HUES6 (cell line): ENCODE measurements around the gene SEPTIN12.

ENCODE experiments used
- H3K27ac ChIP-seq: 2 replicates; pipeline ENCODE4 v1.7.0; 2013; ENCODE audit warnings: low read depth, mild to moderate bottlenecking, low read length, inconsistent platforms
- H3K27me3 ChIP-seq: 2 replicates; pipeline ENCODE4 v1.6.1; 2013; ENCODE audit warnings: low read length; ENCODE audit not compliant: control insufficient read depth, insufficient read depth
- H3K36me3 ChIP-seq: 2 replicates; pipeline ENCODE4 v1.6.1; 2013; ENCODE audit warnings: low read length; ENCODE audit not compliant: control insufficient read depth, insufficient read depth
- H3K4me1 ChIP-seq: 2 replicates; pipeline ENCODE4 v1.6.1; 2013; ENCODE audit warnings: low read length; ENCODE audit not compliant: control insufficient read depth, insufficient read depth
- H3K4me3 ChIP-seq: 2 replicates; pipeline ENCODE4 v1.5.1; 2013; ENCODE audit warnings: low read depth, low read length
- H3K9ac ChIP-seq: one replicate; pipeline ENCODE4 v1.6.1; 2013; ENCODE audit warnings: mild to moderate bottlenecking, low read length
- H3K9me3 ChIP-seq: 2 replicates; pipeline ENCODE4 v1.6.1; 2013; ENCODE audit warnings: low read depth, low read length; ENCODE audit not compliant: control insufficient read depth, insufficient read depth

The SEPTIN12 gene

GRCh38 chr16:4734730-4735535, 53.2 kb downstream of the SEPTIN12 start:
- Histone ChIP-seq H3K36me3 (peaks cover 13% of the 10 kb centered on the region), H3K27ac (peak overlapping the region; percentile 58; the same call in 1 of the 2 replicates), H3K4me1 (peaks cover 4% of the 10 kb centered on the region; the same call in 1 of the 2 replicates), H3K4me3 (peak overlapping the region; percentile 92), H3K9me3 (no peaks in the 10 kb centered on the region), H3K9ac (peak overlapping the region; percentile 75), H3K27me3 (0 out of 2 replicates have a peak, but pooled peaks cover 4% of the 10 kb centered on the region)

- peak within 1 kb of the TSS; percentile 92 for H3K4me3 ChIP-seq
These were observed 53.9 kb downstream of the SEPTIN12 start, which contains the start of the genes ANKS3 and DNAAF8 for GRCh38 chr16:4734063-4734729. TSS of gene ANKS3 (minus strand) at chr16:4734271. CDS start at chr16:4730149, 4,122 bp downstream. TSS of gene DNAAF8 (plus strand) at chr16:4734537. CDS start at chr16:4736515, 1,978 bp downstream.

DNA sequence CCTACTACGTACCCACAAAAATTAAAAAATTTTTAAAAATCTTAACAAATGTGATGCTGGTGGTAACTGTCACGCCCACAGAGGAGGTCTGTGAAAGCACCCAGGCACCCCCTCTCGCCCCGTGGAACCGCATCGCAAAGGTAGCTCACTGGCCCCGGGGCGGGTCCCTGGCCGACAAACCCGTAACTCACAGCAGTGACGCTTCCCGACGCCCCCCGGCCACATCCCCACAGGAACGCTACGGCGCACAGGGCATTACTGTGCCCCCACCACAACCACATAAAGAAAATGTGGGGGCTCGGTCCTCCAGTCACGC, 54.4 kb downstream of the SEPTIN12 start:
- Histone ChIP-seq H3K27ac (peak overlapping the region; percentile 49; the same call in 1 of the 2 replicates), H3K4me3 (peak overlapping the region; percentile 92), H3K36me3 (peaks cover 23% of the 10 kb centered on the region), H3K4me1 (peaks cover 4% of the 10 kb centered on the region; the same call in 1 of the 2 replicates), H3K9ac (peak overlapping the region; percentile 90), H3K27me3 (0 out of 2 replicates have a peak, but pooled peaks cover 4% of the 10 kb centered on the region), H3K9me3 (no peaks in the 10 kb centered on the region)

More at GRCh38 chr16:4734063-4734729, 53.9 kb downstream of the SEPTIN12 start, which contains the start of the genes ANKS3 and DNAAF8:
- peak within 1 kb of the TSS; percentile 90 for H3K9ac ChIP-seq
- H3K9me3 ChIP-seq = no peaks in the 10 kb centered on the region
- H3K36me3 ChIP-seq = peaks cover 19% of the 10 kb centered on the region
- peak within 1 kb of the TSS; percentile 58; the same call in 1 of the 2 replicates for H3K27ac ChIP-seq
- peaks cover 4% of the 10 kb centered on the region; the same call in 1 of the 2 replicates for H3K4me1 ChIP-seq
- 0 out of 2 replicates have a peak, but pooled peaks cover 4% of the 10 kb centered on the region for H3K27me3 ChIP-seq

DNA sequence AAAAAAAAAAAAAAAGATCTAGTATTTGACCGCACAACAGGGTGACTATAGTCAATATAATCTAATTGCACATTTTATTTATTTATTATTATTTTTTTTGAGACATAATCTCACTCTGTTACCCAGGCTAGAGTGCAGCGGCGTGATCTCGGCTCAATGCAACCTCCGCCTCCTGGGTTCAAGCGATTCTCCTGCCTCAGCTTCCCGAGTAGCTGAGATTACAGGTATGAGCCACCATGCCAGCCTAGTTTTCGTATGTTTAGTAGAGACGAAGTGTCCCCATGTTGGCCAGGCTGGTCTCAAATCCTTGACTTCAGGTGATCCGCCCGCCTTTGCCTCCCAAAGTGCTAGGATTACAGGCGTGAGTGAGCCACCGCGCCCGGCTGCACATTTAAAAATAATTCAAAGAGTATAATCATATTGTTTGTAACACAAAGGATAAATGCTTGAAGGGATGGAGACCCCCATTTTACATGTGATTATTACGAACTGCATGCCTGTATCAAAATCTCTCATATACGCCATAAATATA, 54.9 kb downstream of the SEPTIN12 start:
- Histone ChIP-seq H3K27me3 (0 out of 2 replicates have a peak, but pooled peaks cover 4% of the 10 kb centered on the region), H3K4me1 (peaks cover 4% of the 10 kb centered on the region; the same call in 1 of the 2 replicates), H3K36me3 (peaks cover 28% of the 10 kb centered on the region), H3K4me3 (peak overlapping the region; percentile 92), H3K27ac (no peak overlapping the region), H3K9me3 (no peaks in the 10 kb centered on the region), H3K9ac (peak overlapping the region; percentile 90)

GRCh38 chr16:4729876-4730275, 58.3 kb downstream of the SEPTIN12 start:
- no peaks in the 10 kb centered on the region for H3K4me1 ChIP-seq
- H3K27me3 ChIP-seq = no peaks in the 10 kb centered on the region
- no peak overlapping the region for H3K9ac ChIP-seq
- no peak overlapping the region for H3K4me3 ChIP-seq
- H3K9me3 ChIP-seq = no peaks in the 10 kb centered on the region
- H3K27ac ChIP-seq = no peak overlapping the region
- peaks cover 55% of the 10 kb centered on the region for H3K36me3 ChIP-seq

GRCh38 chr16:4728676-4729075, 59.5 kb downstream of the SEPTIN12 start:
- Histone ChIP-seq H3K9me3 (no peaks in the 10 kb centered on the region), H3K9ac (no peak overlapping the region), H3K4me3 (no peak overlapping the region), H3K36me3 (peaks cover 65% of the 10 kb centered on the region), H3K27ac (no peak overlapping the region), H3K27me3 (no peaks in the 10 kb centered on the region), H3K4me1 (no peaks in the 10 kb centered on the region)
